Lower leg skin (tissue), 3 donors: ENCODE results near the gene EMSY.

Source experiments
- POLR2A ChIP-seq, 2 donors: fragments of 450-650 bp; IDR thresholded peaks; one replicate each; pipeline ENCODE4 v1.6.1; 2016 to 2017; ENCODE audit warnings: antibody characterized with exemption in 2 of 2, mild to moderate bottlenecking in 1 of 2, moderate library complexity in 1 of 2
- TF ChIP-seq, protein P1 (sequence below), 3 donors: fragments of 450-650 bp; IDR thresholded peaks; one replicate each; pipeline ENCODE4 v1.5.1; 2016; ENCODE audit warnings: antibody characterized with exemption in 3 of 3, mild to moderate bottlenecking in 3 of 3, moderate library complexity in 2 of 3

DNA sequence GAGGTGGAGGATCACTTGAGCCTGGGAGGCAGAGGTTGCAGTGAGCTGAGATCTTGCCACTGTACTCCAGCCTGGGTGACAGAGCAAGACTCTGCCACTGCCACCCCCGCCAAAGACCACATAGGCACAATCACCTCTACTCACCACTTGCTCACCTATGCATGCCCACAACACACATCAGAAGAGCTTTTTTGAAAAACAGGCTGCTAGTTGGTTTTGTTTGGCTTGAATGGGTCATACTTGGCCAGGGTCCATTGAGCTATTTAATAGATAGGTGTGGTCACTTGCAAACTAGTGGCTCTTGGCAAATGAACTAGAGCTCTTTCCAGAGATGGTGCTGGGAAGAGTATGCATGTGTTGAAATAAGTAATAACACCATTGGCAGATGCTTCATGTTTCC lies 80.1 kb downstream of the EMSY start:
- TF ChIP-seq, protein P1, sequence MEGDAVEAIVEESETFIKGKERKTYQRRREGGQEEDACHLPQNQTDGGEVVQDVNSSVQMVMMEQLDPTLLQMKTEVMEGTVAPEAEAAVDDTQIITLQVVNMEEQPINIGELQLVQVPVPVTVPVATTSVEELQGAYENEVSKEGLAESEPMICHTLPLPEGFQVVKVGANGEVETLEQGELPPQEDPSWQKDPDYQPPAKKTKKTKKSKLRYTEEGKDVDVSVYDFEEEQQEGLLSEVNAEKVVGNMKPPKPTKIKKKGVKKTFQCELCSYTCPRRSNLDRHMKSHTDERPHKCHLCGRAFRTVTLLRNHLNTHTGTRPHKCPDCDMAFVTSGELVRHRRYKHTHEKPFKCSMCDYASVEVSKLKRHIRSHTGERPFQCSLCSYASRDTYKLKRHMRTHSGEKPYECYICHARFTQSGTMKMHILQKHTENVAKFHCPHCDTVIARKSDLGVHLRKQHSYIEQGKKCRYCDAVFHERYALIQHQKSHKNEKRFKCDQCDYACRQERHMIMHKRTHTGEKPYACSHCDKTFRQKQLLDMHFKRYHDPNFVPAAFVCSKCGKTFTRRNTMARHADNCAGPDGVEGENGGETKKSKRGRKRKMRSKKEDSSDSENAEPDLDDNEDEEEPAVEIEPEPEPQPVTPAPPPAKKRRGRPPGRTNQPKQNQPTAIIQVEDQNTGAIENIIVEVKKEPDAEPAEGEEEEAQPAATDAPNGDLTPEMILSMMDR (IDR thresholded peaks at IDR 0.05): no peak
- TF ChIP-seq POLR2A (IDR thresholded peaks at IDR 0.05): no peak
